GM12873 (cell line): ENCODE results near the gene ERMARD.
A peak's percentile ranks its signal among the peaks of the same experiment; 100 is the strongest.

Experiments
- CTCF ChIP-seq: IDR thresholded peaks from 2 replicates; pipeline ENCODE4 v1.5.1; 2012; ENCODE audit warnings: low read depth, mild to moderate bottlenecking, moderate library complexity, low read length, control low read depth; ENCODE audit not compliant: insufficient read depth; ENCODE audit errors: missing control alignments

ERMARD gene

DNA sequence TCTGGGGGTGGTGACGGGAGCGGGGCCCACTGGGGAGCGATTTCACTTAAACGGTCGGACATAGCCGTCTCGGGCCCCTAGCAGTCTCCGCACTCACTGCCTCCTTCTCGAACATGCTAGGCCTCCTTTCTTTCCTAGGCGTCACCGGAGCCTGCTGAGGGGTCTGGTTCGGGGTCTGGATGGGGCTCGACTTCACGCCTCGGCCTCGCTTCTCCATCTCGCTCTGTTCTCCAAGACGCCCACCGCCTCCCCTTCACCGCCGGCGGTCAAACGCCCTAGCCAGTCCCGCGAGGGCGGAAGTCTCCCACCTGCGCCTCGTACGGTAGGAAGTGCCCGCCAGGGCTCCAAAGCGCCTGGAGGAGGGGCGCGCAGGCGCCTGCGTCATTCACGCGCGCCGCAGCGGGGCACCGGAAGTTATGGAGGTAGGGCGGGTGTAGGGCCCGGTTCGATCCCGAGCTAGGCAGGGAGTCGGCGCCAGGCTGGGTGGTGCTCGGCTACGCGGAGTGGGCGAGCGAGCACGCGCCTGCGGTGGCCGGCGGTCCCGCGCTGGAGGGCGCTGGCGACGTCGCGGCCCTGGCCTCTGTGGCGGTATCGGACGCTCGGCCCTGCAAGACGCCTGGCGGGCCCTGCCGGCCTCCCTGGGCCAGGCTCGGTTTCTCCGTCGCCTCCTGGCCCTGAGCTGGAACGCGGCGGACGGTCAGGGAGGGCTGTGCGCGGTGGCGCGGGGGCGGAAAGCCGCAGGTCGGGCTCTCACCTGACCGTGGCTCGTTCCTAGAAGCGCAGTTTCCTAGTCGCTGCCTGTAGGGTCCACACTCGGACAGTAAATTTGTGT is at the start of gene ERMARD, which contains the start of gene DYNLT2:
Gene ERMARD (plus strand): TSS at position 381 of the 832 bp plus-strand sequence. CDS start 36 bp downstream, at position 417.
Gene DYNLT2 (minus strand): TSS at position 331 of the 832 bp plus-strand sequence. CDS start 114 bp downstream, at position 217.
- peak; percentile 25 for TF ChIP-seq CTCF

- TF ChIP-seq CTCF: no peak
Observed at GRCh38 chr6:169701954-169702839, 49.2 kb upstream of the ERMARD start, which contains the start of the genes C6orf120 and WDR27. Gene C6orf120 (plus strand): TSS chr6:169702126. CDS start chr6:169702460, 334 bp downstream. Gene WDR27 (minus strand): TSS chr6:169702029. CDS start chr6:169689005, 13,024 bp downstream.

DNA sequence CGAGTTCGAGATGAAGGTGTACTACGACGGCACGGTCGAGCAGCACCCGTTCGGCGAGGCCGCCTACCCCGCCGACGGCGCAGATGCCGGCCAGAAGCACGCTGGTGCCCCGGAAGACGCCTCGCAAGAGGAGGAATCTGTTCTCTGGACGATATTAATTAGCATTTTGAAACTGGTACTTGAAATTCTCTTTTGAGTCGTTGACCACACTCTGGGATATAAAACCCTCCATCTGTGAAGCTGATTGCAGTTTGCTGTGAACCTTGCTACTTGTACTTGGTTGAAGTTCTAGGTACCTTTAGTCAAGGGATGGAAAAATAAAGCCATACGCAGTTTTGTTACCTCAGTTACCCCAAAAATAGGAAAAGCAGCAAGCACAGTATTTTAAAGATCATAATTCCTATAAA is 48.6 kb upstream of the ERMARD start:
- TF ChIP-seq CTCF: no peak

GRCh38 chr6:169707772-169708171 is 43.6 kb upstream of the ERMARD start:
- TF ChIP-seq CTCF: no peak

GRCh38 chr6:169709293-169709692 is 42.1 kb upstream of the ERMARD start:
- no peak for TF ChIP-seq CTCF

DNA sequence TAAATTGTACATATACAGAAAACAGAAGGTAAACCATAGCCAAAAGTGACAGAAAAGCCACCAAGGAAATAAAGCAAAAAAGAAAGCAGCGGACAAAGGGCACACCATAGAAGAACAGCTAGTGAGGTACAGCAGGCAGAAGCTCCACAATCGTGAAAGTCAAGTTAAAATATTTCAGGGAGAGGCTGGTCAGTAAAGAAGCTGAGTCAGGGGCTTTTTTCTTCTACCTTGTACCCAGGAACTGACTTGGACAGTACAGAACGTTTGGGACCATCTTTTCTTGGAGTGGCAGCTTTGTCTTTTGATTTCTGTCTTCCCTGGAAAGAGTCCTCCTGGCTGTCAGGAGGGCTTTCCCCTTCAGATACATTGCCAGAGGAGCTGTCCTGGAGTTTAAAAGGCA is 41.4 kb upstream of the ERMARD start:
- TF ChIP-seq CTCF: no peak

GRCh38 chr6:169714178-169714577 is 37.2 kb upstream of the ERMARD start:
- no peak for TF ChIP-seq CTCF
